ENCODE data around the gene HDGFL1.

The HDGFL1 gene

GRCh38 chr6:22569281-22570184 is at the start of gene HDGFL1:
Gene HDGFL1, plus strand, starts transcription at chr6:22569566. Its CDS starts 10 bp downstream, at chr6:22569576.
- Histone ChIP-seq H3K36me3 (ENCODE audit: low read depth) (no peaks in the 10 kb centered on the region), H3K9me3 (ENCODE audit: severe bottlenecking) (no peaks in the 10 kb centered on the region), H3K4me3 (ENCODE audit: severe bottlenecking) (no peak within 1 kb of the TSS), H3K27ac (ENCODE audit: poor library complexity, severe bottlenecking) (no peak within 1 kb of the TSS), H3K27me3 (ENCODE audit: insufficient read depth, poor library complexity, severe bottlenecking) (no peaks in the 10 kb centered on the region), H3K4me1 (ENCODE audit: insufficient read depth, poor library complexity, severe bottlenecking) (no peaks in the 10 kb centered on the region)
- DNase-seq (ENCODE audit: low spot score) (no peak), ATAC-seq (ENCODE audit: low read depth) (no peak)
- no peak for TF ChIP-seq CTCF (IDR thresholded peaks at IDR 0.05; ENCODE audit: poor library complexity, severe bottlenecking)

GRCh38 chr6:22521035-22521434 is 48.3 kb upstream of the HDGFL1 start:
- H3K4me3 ChIP-seq (ENCODE audit: severe bottlenecking), result no peak overlapping the region
- H3K9me3 ChIP-seq (ENCODE audit: severe bottlenecking), result no peaks in the 10 kb centered on the region
- H3K27me3 ChIP-seq (ENCODE audit: insufficient read depth, poor library complexity, severe bottlenecking), result no peaks in the 10 kb centered on the region
- H3K36me3 ChIP-seq (ENCODE audit: low read depth), result no peaks in the 10 kb centered on the region
- ATAC-seq (ENCODE audit: low read depth) (no peak), DNase-seq (ENCODE audit: low spot score) (no peak)
- no peak for TF ChIP-seq CTCF (IDR thresholded peaks at IDR 0.05; ENCODE audit: poor library complexity, severe bottlenecking)
- no peaks in the 10 kb centered on the region for H3K4me1 ChIP-seq (ENCODE audit: insufficient read depth, poor library complexity, severe bottlenecking)
- H3K27ac ChIP-seq (ENCODE audit: poor library complexity, severe bottlenecking), result no peak overlapping the region

- Histone ChIP-seq H3K27ac (ENCODE audit: poor library complexity, severe bottlenecking) (no peak overlapping the region), H3K4me3 (ENCODE audit: severe bottlenecking) (no peak overlapping the region), H3K4me1 (ENCODE audit: insufficient read depth, poor library complexity, severe bottlenecking) (peaks cover 4% of the 10 kb centered on the region), H3K27me3 (ENCODE audit: insufficient read depth, poor library complexity, severe bottlenecking) (no peaks in the 10 kb centered on the region), H3K9me3 (ENCODE audit: severe bottlenecking) (peaks cover 3% of the 10 kb centered on the region), H3K36me3 (ENCODE audit: low read depth) (no peaks in the 10 kb centered on the region)
- ATAC-seq (ENCODE audit: low read depth), result no peak
- TF ChIP-seq CTCF (IDR thresholded peaks at IDR 0.05; ENCODE audit: poor library complexity, severe bottlenecking), result no peak
- no peak for DNase-seq (ENCODE audit: low spot score)
These were observed 42.6 kb upstream of the HDGFL1 start for GRCh38 chr6:22526736-22527135.

- ATAC-seq (ENCODE audit: low read depth), result no peak
- H3K36me3 ChIP-seq (ENCODE audit: low read depth), result no peaks in the 10 kb centered on the region
- peaks cover 3% of the 10 kb centered on the region for H3K9me3 ChIP-seq (ENCODE audit: severe bottlenecking)
- DNase-seq (ENCODE audit: low spot score), result no peak
- H3K4me3 ChIP-seq (ENCODE audit: severe bottlenecking), result no peak overlapping the region
- H3K27ac ChIP-seq (ENCODE audit: poor library complexity, severe bottlenecking), result no peak overlapping the region
- no peaks in the 10 kb centered on the region for H3K27me3 ChIP-seq (ENCODE audit: insufficient read depth, poor library complexity, severe bottlenecking)
- TF ChIP-seq CTCF (IDR thresholded peaks at IDR 0.05; ENCODE audit: poor library complexity, severe bottlenecking), result no peak
- peaks cover 4% of the 10 kb centered on the region for H3K4me1 ChIP-seq (ENCODE audit: insufficient read depth, poor library complexity, severe bottlenecking)
These were observed 39.5 kb upstream of the HDGFL1 start for GRCh38 chr6:22529866-22530265.

- no peak for DNase-seq (ENCODE audit: low spot score)
- Histone ChIP-seq H3K4me1 (ENCODE audit: insufficient read depth, poor library complexity, severe bottlenecking) (peaks cover 4% of the 10 kb centered on the region), H3K9me3 (ENCODE audit: severe bottlenecking) (peaks cover 3% of the 10 kb centered on the region), H3K27ac (ENCODE audit: poor library complexity, severe bottlenecking) (no peak overlapping the region), H3K27me3 (ENCODE audit: insufficient read depth, poor library complexity, severe bottlenecking) (no peaks in the 10 kb centered on the region), H3K4me3 (ENCODE audit: severe bottlenecking) (no peak overlapping the region), H3K36me3 (ENCODE audit: low read depth) (no peaks in the 10 kb centered on the region)
- no peak for TF ChIP-seq CTCF (IDR thresholded peaks at IDR 0.05; ENCODE audit: poor library complexity, severe bottlenecking)
- no peak for ATAC-seq (ENCODE audit: low read depth)
These were observed 38.9 kb upstream of the HDGFL1 start for GRCh38 chr6:22530506-22530905.

All from RWPE2 (cell line).